Epidermal melanocyte (primary cell): ENCODE data around the gene SETD2.
"Not testable (repeated sequence)": the region's sequence is repeated elsewhere in the genome, so short reads cannot be mapped to it uniquely, and the experiment has no call there.

ENCODE experiments used
- DNase-seq: peaks from one replicate; pipeline ENCODE4 v3.0.0; 2011; ENCODE audit warnings: low spot score; ENCODE audit not compliant: insufficient read length

SETD2 gene

DNA sequence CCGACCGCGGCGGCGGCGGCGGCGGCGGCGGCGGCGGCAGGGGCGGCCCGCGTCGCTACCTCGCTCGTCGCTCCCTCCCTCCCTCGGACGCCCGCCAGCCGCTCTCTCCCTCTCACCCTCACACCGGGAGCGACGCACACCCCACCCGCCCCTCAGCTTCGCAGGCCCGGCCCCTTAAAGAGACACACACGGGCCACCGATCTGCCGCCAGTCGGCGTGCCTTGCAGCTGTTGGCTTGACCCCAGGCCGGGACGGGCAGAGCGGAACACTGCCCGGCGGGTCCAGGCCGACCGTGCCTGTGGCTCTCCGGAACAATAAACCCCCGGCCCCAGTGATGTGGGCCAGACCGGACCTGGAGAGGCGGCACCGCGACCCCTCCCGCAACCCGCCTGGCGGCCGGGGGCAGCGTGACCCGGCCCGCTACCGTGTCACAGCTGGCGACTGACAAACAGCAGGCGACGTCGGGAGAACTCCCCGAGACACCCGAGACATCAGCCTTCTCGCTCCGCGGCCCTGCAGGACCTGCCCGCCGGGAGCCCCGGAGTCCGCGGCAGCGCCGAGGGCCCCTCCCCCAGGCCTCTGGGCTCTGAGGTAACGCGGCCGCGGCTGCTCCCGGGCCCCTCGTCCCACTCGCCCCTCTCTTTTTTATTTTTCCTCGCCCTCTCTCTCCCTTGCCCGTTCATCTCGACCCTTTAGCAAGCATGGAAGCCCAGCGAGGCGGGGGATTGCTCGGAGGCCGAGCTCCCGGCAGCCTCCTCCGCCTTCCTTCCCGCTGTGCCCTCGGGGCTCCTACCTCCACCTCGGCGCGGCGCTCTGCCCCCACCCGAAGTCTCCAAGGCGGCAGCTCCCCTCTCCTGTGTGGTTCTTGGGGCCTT, at the start of gene SETD2:
SETD2 (minus strand) TSS at position 107 of the 875 bp plus-strand sequence. CDS start 189 bp downstream, outside the sequence.
- DNase-seq, result peak; percentile 85

GRCh38 chr3:47210863-47211405, 47.0 kb upstream of the SETD2 start:
- no peak for DNase-seq

DNA sequence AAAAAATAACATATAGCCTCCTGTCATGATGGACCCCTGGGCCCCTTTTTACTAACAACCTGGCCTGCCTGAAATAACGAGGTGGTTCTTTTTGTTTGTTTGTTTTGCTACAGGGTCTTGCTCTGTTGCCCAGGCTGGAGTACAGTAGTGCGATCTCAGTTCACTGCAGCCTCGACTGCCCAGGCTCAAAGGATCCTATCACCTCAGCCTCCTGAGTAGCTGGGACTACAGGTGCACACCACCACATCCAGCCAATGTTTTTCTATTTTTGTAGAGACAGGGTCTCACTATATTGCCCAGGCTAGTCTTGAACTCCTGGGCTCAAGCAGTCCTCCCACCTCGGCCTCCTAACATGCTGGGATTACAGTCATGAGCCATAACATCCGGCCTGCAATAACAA, 42.1 kb upstream of the SETD2 start:
- DNase-seq, result not testable (repeated sequence)

DNA sequence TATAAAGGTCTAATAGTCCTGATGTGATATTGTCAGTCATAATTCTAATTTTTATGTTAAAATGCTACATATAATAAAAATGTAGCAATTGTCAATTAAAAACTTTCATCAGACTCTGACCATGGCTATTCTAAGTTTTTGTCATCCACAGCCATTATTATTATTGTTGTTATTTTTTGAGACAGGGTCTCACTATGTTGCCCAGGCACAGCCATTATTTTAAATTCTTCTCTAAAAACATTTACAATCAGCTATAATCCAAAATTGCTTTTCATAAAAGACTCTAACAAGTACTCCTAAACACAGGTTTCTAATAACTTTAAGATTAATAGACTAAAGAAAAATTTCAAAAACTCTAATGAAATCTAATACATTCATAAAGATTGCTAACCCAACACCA, 41.0 kb upstream of the SETD2 start:
- no peak for DNase-seq

GRCh38 chr3:47202542-47202941, 38.6 kb upstream of the SETD2 start:
- no peak for DNase-seq

- no peak for DNase-seq
Measured at GRCh38 chr3:47197287-47197686, 33.4 kb upstream of the SETD2 start.

- DNase-seq, result no peak
Measured at GRCh38 chr3:47194994-47195393, 31.1 kb upstream of the SETD2 start.

DNA sequence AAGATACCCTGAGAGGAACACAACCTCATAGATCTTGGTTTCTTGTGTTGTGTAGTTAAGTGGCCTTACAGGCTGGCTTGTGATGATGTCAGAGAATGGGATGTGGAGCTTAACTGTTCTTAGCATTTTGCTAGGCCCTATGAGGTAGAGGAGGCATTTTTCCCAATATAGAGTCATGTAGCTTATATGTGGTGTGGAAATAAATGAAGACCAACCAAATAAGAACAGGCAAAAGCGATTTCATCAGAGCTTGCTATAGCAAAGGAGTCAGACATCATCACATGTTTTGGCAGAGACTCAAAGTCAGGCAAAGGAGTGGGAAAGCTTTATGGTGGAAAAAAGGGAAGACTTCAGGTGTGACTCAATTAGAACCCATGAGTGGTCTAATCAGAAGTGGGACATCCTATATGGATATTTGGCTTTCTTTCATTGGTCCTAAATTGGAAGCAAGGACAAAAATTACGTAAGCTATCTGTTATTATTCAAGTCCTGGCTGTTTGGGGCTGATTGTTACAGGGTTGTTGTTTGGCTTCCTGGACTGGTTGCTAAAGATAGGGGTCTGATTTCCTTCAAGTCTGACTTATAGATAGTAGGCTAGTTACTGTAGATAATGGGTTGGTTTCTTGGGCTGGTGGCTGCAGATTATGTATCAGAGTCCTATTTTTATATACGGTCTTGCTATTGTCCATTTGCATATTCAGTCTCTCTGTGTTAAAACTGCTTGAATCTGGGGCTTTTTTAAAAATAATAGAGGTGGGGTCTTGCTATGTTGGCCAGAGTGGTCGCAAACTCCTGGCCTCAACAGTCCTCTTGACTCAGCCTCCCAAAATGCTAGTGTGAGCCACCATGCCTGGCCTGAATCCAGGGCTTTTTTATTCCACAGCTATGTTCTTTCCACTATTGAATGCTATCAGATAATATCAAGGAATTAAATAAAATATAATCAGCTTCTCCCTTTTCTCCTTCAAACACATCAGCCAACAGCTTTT, 30.3 kb upstream of the SETD2 start:
- DNase-seq, result no peak

DNA sequence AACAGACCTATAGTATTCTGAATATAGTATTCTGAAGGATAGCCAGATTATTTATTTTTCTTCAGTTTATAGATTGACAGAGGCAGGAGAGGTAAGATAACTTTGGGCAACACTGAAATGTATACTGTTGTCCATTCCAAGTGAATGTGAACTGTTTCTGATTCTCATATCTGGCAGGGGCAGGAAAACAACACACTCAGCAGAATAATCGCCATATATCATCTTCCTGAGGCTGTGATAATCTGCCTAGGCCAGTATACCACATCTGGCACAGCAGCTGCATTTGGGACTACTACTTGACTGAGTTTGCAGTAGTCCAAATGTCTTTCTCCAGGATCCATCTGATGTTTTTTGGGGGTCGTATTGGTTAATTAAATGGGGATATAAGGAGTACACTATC, 22.4 kb upstream of the SETD2 start:
- no peak for DNase-seq

GRCh38 chr3:47181685-47182084, 17.8 kb upstream of the SETD2 start:
- not testable (repeated sequence) for DNase-seq

DNA sequence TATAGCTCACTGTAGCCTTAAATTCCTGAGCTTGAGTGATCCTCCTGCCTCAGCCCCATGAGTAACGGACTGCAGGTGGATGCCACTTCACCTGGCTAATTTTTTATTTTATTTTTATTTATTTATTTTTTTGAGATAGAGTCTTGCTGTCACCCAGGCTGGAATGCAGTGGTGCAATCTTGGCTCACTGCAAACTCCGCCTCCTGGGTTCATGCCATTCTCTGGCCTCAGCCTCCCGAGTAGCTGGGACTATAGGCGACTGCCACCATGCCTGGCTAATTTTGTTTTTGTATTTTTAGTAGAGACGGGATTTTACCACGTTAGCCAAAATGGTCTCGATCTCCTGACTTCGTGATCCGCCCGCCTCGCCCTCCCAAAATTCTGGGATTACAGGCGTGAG, 16.1 kb upstream of the SETD2 start:
- DNase-seq, result not testable (repeated sequence)

DNA sequence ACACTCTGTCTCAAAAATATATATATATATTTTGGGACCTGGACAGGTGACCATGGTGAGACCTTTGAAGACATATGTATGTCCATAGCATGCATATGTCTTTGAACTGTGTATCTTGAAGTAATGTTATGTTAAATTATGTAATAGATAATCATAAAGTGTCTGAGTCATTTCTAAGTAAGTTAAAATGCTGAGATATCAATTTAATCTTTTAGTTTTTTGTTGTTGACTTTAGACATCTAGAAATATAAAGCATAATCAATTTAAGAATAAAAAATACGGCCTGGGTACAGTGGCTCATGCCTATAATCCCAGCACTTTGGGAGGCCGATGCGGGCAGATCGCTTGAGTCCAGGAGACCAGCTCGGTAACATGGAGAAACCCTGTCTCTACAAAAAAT, 12.7 kb upstream of the SETD2 start:
- no peak for DNase-seq

DNA sequence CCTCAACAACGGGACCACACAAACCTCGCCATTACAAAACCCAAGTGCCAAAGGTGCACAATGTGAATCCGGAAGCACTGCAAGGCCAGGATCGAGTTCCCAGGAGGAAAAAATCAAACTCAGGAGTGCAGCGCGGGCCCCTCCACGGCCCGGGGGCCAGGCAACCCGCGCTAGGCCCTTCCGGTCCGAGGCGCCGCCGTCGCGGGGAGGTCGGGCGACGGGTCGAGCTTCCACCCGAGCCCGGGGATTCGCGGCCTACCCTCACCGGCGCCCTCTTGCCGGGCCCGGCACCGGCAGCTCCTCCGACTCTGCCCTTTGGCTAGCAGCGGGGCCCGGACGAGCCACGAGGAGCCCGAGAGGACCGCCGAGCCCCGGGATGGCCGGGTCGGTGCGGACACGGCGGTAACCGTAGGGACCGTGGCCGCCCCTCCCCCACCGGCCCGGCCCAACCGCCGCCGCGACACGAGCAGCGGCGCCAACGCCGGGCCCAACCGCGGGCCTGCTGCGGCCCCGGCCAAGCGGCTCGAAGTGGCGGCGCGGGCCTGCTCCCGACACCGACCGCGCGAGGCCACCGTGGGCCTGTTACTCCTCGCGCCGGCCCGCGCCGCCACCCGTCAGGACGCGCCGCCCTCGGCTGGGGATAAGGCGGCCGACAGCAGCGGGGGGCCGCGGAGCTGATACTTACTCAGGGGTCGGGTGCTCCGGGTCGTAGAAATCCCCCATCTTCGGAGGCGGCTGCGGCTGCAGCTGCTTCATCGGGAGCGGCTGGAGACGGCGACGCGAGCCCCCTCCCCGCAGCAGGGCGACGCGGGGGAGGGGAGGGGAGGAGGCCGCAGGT, 525 bp downstream of the SETD2 start:
- no peak for DNase-seq

DNA sequence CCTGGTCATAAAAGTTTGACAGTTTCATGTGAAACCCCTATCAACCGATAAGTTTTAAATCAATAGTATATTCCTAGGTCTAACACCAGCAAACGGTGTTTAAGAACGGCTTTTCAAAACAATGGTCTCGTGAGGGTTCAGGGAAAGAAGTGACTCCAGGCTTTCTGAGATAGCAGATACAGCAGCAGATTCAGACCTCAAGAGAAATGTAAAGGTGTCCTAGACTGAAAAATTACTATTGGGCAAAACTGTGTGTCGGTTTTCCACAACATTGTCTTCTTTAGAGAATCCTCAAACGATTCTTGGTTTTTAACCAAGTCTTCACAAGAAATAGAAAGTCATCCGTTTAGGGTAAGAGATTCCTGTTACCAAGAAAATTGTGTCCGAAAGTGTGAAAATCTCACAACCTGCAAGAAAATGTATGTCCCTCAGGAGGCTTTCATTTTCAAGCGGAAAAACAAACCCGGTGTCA, 1.2 kb downstream of the SETD2 start:
- DNase-seq, result no peak

GRCh38 chr3:47161983-47162696, 1.8 kb downstream of the SETD2 start:
- no peak for DNase-seq

GRCh38 chr3:47159820-47160219, 4.1 kb downstream of the SETD2 start:
- DNase-seq, result no peak

DNA sequence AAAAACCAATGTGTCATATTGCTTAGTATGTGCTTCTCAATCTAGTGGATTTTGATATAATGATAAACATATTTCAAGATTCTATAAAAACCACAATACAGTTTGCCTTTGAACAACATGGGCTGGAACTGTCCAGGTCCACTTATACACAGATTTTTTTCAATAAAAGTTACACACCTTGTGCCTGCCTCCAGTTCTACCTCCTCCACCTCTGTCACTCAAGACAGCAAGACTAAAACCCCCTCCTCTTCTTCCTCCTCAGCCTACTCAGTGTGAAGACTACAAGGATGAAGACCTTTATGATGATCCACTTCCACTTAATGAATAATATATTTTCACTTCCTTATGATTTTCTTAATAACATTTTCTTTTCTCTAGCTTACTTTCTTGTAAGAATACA, 5.7 kb downstream of the SETD2 start:
- DNase-seq, result no peak

DNA sequence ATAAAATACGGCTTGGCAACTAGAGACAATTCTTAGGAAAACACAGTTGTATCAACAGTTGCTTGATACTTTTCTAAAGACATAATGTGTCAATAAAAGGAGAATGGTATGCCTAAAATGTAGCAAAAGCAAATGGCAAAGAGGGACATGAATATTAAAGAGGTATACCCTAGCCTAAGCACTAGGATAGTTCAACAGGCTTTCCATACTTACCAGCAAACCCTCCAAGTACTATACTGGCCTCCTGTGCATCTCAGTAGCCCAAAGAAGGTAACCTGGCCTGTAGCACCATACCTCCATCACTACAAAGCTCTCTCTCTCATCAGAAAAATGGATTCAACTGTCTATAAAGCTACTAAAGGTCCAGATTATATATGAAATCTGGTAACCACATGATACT, 7.5 kb downstream of the SETD2 start:
- no peak for DNase-seq

GRCh38 chr3:47152578-47152977, 11.3 kb downstream of the SETD2 start:
- DNase-seq, result no peak

GRCh38 chr3:47151836-47152235, 12.1 kb downstream of the SETD2 start:
- no peak for DNase-seq
